ENCODE results near the gene TXNL4A. TPM values are rescaled to one million over a fixed set of nuclear protein-coding genes. Genes with fewer than 3 reads are reported as not detected.

TXNL4A gene
- total RNA-seq, 2 donors from 2014 or later: 101 to 138 TPM

- Histone ChIP-seq H3K27ac (peak overlapping the region; percentile 63), H3K4me1 (peaks cover 28% of the 10 kb centered on the region), H3K9me3 (no peaks in the 10 kb centered on the region), H3K36me3 (peaks cover 4% of the 10 kb centered on the region), H3K4me3 (no peak overlapping the region), H3K27me3 (no peaks in the 10 kb centered on the region), H3K9ac (ENCODE audit: low read depth in 2 of 2, low read length in 2 of 2) (peak overlapping the region in 1 of 2 donors; percentile 59)
- no peak for TF ChIP-seq CTCF (IDR thresholded peaks at IDR 0.05)
- intact Hi-C loops (cut with DNase I): loop anchor here (10.0 kb wide), 2 partner anchors 92 to 202 kb away; partner anchors contain the start of gene RBFA
- peak; percentile 64 for DNase-seq
These were observed 45.4 kb downstream of the TXNL4A start for GRCh38 chr18:79942786-79943607.

- intact Hi-C loops (cut with DNase I): loop anchor here (10.0 kb wide), 2 partner anchors 93 to 203 kb away; partner anchors contain the start of gene RBFA
- peak; percentile 17 for DNase-seq
These were observed 46.2 kb downstream of the TXNL4A start for GRCh38 chr18:79942211-79942610.

GRCh38 chr18:79941473-79942119 lies 46.8 kb downstream of the TXNL4A start:
- Histone ChIP-seq H3K4me1 (peaks cover 28% of the 10 kb centered on the region), H3K27me3 (no peaks in the 10 kb centered on the region), H3K9me3 (no peaks in the 10 kb centered on the region), H3K9ac (ENCODE audit: low read depth in 2 of 2, low read length in 2 of 2) (peak overlapping the region in 1 of 2 donors; percentile 59), H3K36me3 (peaks cover 4% of the 10 kb centered on the region), H3K4me3 (no peak overlapping the region), H3K27ac (no peak overlapping the region)
- intact Hi-C loops (cut with DNase I): loop anchor here (10.0 kb wide), 2 partner anchors 93 to 203 kb away; partner anchors contain the start of gene RBFA
- DNase-seq: peak; percentile 16
- TF ChIP-seq CTCF (IDR thresholded peaks at IDR 0.05): no peak

More at GRCh38 chr18:79942211-79942610, 46.2 kb downstream of the TXNL4A start:
- H3K4me1 ChIP-seq: peaks cover 28% of the 10 kb centered on the region
- H3K27me3 ChIP-seq: no peaks in the 10 kb centered on the region
- H3K36me3 ChIP-seq: peaks cover 4% of the 10 kb centered on the region
- no peak overlapping the region for H3K27ac ChIP-seq
- H3K4me3 ChIP-seq: no peak overlapping the region
- peak overlapping the region in 1 of 2 donors; percentile 59 for H3K9ac ChIP-seq (ENCODE audit: low read depth in 2 of 2, low read length in 2 of 2)
- TF ChIP-seq CTCF (IDR thresholded peaks at IDR 0.05): no peak
- H3K9me3 ChIP-seq: no peaks in the 10 kb centered on the region

- Histone ChIP-seq H3K36me3 (peaks cover 4% of the 10 kb centered on the region), H3K4me1 (peaks cover 28% of the 10 kb centered on the region), H3K27ac (no peak overlapping the region), H3K9me3 (no peaks in the 10 kb centered on the region), H3K27me3 (no peaks in the 10 kb centered on the region), H3K9ac (ENCODE audit: low read depth in 2 of 2, low read length in 2 of 2) (peak overlapping the region in 1 of 2 donors; percentile 59), H3K4me3 (no peak overlapping the region)
- no peak for TF ChIP-seq CTCF (IDR thresholded peaks at IDR 0.05)
- DNase-seq: peak; percentile 18
- intact Hi-C loops (cut with DNase I): loop anchor here (10.0 kb wide), 2 partner anchors 94 to 204 kb away; partner anchors contain the start of gene RBFA
These were observed 47.4 kb downstream of the TXNL4A start for GRCh38 chr18:79940814-79941472.

Measured in colonic mucosa (tissue), 4 donors.